ENCODE data around the gene ANAPC2.

DNA sequence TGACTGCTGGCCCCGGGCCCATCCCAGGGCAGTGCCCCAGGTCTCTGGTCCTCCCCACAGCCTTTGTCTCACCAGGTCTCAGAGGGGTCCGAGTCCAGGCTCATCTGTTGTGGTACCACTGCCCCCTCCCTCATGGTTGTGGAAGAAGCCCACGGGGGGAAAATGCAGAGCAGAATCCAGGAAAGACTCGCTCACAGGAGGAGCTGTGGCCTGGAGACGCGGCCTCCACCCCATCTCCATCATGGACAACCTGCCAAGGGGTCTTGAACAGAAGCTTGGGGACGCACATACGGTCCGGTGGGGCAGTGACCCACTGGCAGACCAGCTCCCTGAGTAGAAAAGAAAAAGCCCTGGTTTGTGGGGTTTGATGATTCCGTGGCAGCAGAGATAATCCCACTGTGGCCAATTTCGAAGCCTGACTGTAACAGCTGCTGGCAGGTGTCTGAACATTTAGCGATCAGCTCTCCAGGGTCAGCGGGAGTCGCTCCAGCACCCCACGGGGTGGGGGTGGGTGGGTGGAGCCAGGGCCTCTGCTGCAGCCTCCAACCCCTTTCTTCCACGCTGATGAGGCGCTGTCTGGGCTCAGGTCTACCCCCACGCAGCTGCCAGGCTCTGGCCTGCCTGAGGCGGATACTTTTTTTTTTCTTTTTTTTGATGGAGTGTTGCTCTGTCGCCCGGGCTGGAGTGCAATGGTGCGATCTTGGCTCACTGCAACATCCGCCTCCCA, 51.3 kb downstream of the ANAPC2 start:
- TF ChIP-seq, protein P1, sequence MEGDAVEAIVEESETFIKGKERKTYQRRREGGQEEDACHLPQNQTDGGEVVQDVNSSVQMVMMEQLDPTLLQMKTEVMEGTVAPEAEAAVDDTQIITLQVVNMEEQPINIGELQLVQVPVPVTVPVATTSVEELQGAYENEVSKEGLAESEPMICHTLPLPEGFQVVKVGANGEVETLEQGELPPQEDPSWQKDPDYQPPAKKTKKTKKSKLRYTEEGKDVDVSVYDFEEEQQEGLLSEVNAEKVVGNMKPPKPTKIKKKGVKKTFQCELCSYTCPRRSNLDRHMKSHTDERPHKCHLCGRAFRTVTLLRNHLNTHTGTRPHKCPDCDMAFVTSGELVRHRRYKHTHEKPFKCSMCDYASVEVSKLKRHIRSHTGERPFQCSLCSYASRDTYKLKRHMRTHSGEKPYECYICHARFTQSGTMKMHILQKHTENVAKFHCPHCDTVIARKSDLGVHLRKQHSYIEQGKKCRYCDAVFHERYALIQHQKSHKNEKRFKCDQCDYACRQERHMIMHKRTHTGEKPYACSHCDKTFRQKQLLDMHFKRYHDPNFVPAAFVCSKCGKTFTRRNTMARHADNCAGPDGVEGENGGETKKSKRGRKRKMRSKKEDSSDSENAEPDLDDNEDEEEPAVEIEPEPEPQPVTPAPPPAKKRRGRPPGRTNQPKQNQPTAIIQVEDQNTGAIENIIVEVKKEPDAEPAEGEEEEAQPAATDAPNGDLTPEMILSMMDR (IDR thresholded peaks at IDR 0.05), result no peak
- no peak for TF ChIP-seq POLR2A (IDR thresholded peaks at IDR 0.05)
